Upper lobe of left lung (tissue), 6 donors: ENCODE results near the gene CD82. TPM values are rescaled to one million over a fixed set of nuclear protein-coding genes. Genes with fewer than 3 reads are reported as not detected.

Source experiments
- ATAC-seq, 2 donors: fragments of 200-7000 bp; cut with Tn5 transposase; one replicate each; pipeline ENCODE4 v1.9.1; 2022; ENCODE audit warnings: mild to moderate bottlenecking in 2 of 2, moderate library complexity in 2 of 2; ENCODE audit not compliant: low FRiP score in 2 of 2
- DNase-seq, 2 donors: peaks; one replicate each; pipeline ENCODE4 v3.0.0-alpha.2; 2019 to 2020
- H3K27ac ChIP-seq, 4 donors: fragments of 200-600 bp; sonication (generic); one replicate each; pipeline ENCODE4 v1.5.1; 2016 to 2019
- H3K27me3 ChIP-seq, 4 donors: fragments of 200-600 bp; sonication (generic); one replicate each; pipeline ENCODE4 v1.5.1; 2017 to 2019
- H3K36me3 ChIP-seq, 4 donors: fragments of 200-600 bp; sonication (generic); one replicate each; pipeline ENCODE4 v1.5.1; 2016 to 2019
- H3K4me1 ChIP-seq, 4 donors: fragments of 200-600 bp; sonication (generic); one replicate each; pipeline ENCODE4 v1.5.1; 2018 to 2019
- H3K4me3 ChIP-seq, 4 donors: fragments of 200-600 bp; sonication (generic); one replicate each; pipeline ENCODE4 v1.5.1; 2017 to 2019; ENCODE audit warnings: mild to moderate bottlenecking in 2 of 4, moderate library complexity in 1 of 4
- H3K9me3 ChIP-seq, 4 donors: fragments of 200-600 bp; sonication (generic); one replicate each; pipeline ENCODE4 v1.5.1; 2018 to 2019
- EP300 ChIP-seq, 4 donors: sonication (generic); formaldehyde crosslinking; IDR thresholded peaks; one replicate each; pipeline ENCODE4 v1.5.1; 2017; ENCODE audit warnings: antibody characterized with exemption in 4 of 4, control low read depth in 2 of 4
- POLR2A ChIP-seq, 4 donors: fragments of 450-650 bp; IDR thresholded peaks; one replicate each; pipeline ENCODE4 v1.5.1; 2016 to 2017; ENCODE audit warnings: antibody characterized with exemption in 4 of 4, mild to moderate bottlenecking in 2 of 4
- POLR2AphosphoS5 ChIP-seq, 2 donors: sonication (generic); formaldehyde crosslinking; IDR thresholded peaks; one replicate each; pipeline ENCODE4 v1.5.1; 2017; ENCODE audit warnings: antibody characterized with exemption in 2 of 2
- WGBS, 2 donors: methylation state at CpG; one replicate each; pipeline ENCODE4 v1.1.5; 2017 to 2018; 5-methylcytosine and 5-hydroxymethylcytosine counted together
- total RNA-seq, 6 donors: library from RNA; depleted of rRNA in 4 of 6; stranded (reverse); fragments of >200 nt in 4 of 6; gene quantifications; one replicate each; pipeline versions ENCODE4 v1.1.0 to v1.2.1, GENCODE V29; 2016 to 2021
- TF ChIP-seq, protein P1 (sequence below), 6 experiments: fragments of 450-650 bp in 4 of 6; fragments of 200-600 bp in 2 of 6; sonication (generic) in 2 of 6; IDR thresholded peaks; one replicate each; pipeline ENCODE4 v1.5.1; 2016 to 2019; ENCODE audit warnings: antibody characterized with exemption in 6 of 6
- donor health status: DM: no; HTN: no; CAD: no; lungs with moderate emphysema.
- donor health status: DM: no; HTN: yes; CAD: no; lungs with severe emphysema.

The CD82 gene
- total RNA-seq, 6 donors from 2014 or later = 29.8 to 148 (median 69.9) TPM

- Histone ChIP-seq H3K27ac (peak overlapping the region in 3 of 4 donors; percentile 50 to 83 (median 76)), H3K36me3 (peaks cover 0 to 22% (median 7%) of the 10 kb centered on the region in 4 donors), H3K4me3 (no peak overlapping the region), H3K4me1 (peaks cover 49 to 71% (median 63%) of the 10 kb centered on the region in 4 donors), H3K27me3 (no peaks in the 10 kb centered on the region), H3K9me3 (no peaks in the 10 kb centered on the region)
- TF ChIP-seq, protein P1, sequence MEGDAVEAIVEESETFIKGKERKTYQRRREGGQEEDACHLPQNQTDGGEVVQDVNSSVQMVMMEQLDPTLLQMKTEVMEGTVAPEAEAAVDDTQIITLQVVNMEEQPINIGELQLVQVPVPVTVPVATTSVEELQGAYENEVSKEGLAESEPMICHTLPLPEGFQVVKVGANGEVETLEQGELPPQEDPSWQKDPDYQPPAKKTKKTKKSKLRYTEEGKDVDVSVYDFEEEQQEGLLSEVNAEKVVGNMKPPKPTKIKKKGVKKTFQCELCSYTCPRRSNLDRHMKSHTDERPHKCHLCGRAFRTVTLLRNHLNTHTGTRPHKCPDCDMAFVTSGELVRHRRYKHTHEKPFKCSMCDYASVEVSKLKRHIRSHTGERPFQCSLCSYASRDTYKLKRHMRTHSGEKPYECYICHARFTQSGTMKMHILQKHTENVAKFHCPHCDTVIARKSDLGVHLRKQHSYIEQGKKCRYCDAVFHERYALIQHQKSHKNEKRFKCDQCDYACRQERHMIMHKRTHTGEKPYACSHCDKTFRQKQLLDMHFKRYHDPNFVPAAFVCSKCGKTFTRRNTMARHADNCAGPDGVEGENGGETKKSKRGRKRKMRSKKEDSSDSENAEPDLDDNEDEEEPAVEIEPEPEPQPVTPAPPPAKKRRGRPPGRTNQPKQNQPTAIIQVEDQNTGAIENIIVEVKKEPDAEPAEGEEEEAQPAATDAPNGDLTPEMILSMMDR (IDR thresholded peaks at IDR 0.05) = no peak
- ATAC-seq (no peak), DNase-seq (no peak)
- 85 to 87% methylated on average over 3 of the region's 5 CpGs for WGBS, 2 donors
These were observed 32.0 kb downstream of the CD82 start for GRCh38 chr11:44597358-44598012.

DNA sequence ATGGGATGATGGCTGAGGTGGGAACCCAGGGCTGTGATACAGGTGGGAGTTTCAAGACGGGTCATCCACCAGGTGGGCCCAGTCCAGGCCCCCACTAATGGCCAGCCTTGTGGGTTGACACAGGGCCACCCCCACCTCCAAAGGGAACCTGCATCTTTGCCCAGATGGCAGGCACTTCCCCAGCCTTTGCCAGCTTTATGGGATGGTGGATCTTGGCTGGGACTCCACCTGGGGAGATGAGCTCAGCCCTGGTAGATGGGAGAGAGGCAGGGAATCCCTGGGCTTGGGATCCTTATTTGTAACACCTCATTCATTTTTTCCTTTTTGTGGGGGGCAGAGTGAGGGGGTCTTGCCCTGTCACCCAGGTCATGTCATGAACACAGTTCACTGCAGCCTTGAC lies 33.4 kb downstream of the CD82 start:
- peak overlapping the region in 2 of 4 donors; percentile 67 to 83 for H3K27ac ChIP-seq
- peaks cover 0 to 31% (median 7%) of the 10 kb centered on the region in 4 donors for H3K36me3 ChIP-seq
- ATAC-seq (no peak), DNase-seq (no peak)
- H3K4me1 ChIP-seq = peaks cover 51 to 75% (median 65%) of the 10 kb centered on the region in 4 donors
- no peaks in the 10 kb centered on the region for H3K9me3 ChIP-seq
- WGBS, 2 donors = 100% methylated on average over 1 of the region's 1 CpG; no CpG with 5 or more reads in 1 of the 2 donors
- TF ChIP-seq, protein P1 (IDR thresholded peaks at IDR 0.05) = no peak
- TF ChIP-seq POLR2A (IDR thresholded peaks at IDR 0.05) = no peak
- TF ChIP-seq POLR2AphosphoS5 (IDR thresholded peaks at IDR 0.05) = no peak
- H3K27me3 ChIP-seq = no peaks in the 10 kb centered on the region
- no peak overlapping the region for H3K4me3 ChIP-seq

- Histone ChIP-seq H3K27me3 (no peaks in the 10 kb centered on the region), H3K9me3 (no peaks in the 10 kb centered on the region), H3K27ac (peak overlapping the region in 3 of 4 donors; percentile 52 to 83 (median 67)), H3K4me1 (peaks cover 59 to 70% (median 66%) of the 10 kb centered on the region in 4 donors), H3K4me3 (no peak overlapping the region), H3K36me3 (peaks cover 0 to 41% (median 16%) of the 10 kb centered on the region in 4 donors)
- no peak for DNase-seq
- ATAC-seq = no peak
- TF ChIP-seq, protein P1 (IDR thresholded peaks at IDR 0.05) = no peak
- TF ChIP-seq POLR2AphosphoS5 (IDR thresholded peaks at IDR 0.05) (no peak), EP300 (IDR thresholded peaks at IDR 0.05) (no peak), POLR2A (IDR thresholded peaks at IDR 0.05) (no peak)
- WGBS, 2 donors = 86 to 90% methylated on average over 6 to 7 of the region's 7 CpGs
These were observed 34.8 kb downstream of the CD82 start for GRCh38 chr11:44600261-44600660.

GRCh38 chr11:44600839-44601383 lies 35.4 kb downstream of the CD82 start:
- 45 to 87% methylated on average over 2 to 9 of the region's 10 CpGs for WGBS, 2 donors
- H3K4me1 ChIP-seq = peaks cover 58 to 67% (median 62%) of the 10 kb centered on the region in 4 donors

DNA sequence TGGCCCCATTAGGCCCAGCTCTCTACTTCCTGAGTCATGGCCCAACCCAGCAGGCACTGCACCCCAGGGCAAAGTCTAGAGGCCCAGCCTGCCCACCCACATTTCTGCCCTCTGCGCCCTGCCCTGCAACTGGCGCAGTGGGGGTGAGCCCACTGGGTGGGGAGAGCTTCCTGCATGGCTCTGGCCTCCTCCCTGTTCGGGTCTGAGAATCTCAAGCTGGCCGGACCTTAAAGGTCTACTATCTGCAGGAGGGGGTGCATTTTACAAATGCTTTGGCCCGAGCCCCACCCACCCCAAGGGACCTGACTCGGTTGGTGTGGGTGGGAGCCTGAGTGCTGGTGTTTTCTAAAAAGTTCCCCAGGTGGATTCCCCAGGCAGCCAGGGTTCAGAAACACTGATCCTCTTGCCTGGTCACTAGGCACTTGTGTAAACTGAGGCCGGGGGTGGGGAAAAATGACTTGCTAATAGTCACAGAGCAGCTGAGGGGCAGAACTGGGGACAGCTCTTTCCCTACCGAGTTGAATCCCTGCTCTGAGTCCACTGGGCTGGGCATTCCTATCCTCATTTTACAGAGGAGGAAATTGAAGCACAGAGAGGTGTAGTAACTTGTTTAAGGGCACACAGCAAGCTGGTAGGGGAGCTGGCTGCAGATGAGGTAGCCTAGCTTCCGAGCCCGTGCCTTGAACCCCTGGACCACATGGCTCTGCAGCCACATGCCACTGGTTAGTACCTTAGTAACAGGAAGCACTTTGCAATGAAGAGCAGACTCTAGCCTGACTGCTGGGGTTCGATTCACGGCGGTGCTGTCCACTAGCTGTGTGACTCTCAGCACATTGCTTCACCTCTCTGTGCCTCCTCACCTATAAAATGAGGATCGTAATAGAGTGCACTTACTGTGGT lies 36.3 kb downstream of the CD82 start:
- ATAC-seq (no peak), DNase-seq (no peak)
- Histone ChIP-seq H3K36me3 (peaks cover 6 to 52% (median 24%) of the 10 kb centered on the region in 4 donors), H3K27me3 (no peaks in the 10 kb centered on the region), H3K4me1 (peaks cover 50 to 59% (median 54%) of the 10 kb centered on the region in 4 donors), H3K27ac (peak overlapping the region; percentile 27 to 83 (median 60)), H3K9me3 (no peaks in the 10 kb centered on the region), H3K4me3 (no peak overlapping the region)
- TF ChIP-seq EP300 (IDR thresholded peaks at IDR 0.05) (no peak), POLR2A (IDR thresholded peaks at IDR 0.05) (no peak), POLR2AphosphoS5 (IDR thresholded peaks at IDR 0.05) (no peak)
- TF ChIP-seq, protein P1 (IDR thresholded peaks at IDR 0.05) = no peak
- WGBS, 2 donors = 75 to 92% methylated on average over 6 to 13 of the region's 14 CpGs

More at GRCh38 chr11:44600839-44601383, 35.4 kb downstream of the CD82 start:
- no peak for DNase-seq
- TF ChIP-seq EP300 (IDR thresholded peaks at IDR 0.05) (peak in 1 of 4 donors; percentile 48), POLR2A (IDR thresholded peaks at IDR 0.05) (no peak), POLR2AphosphoS5 (IDR thresholded peaks at IDR 0.05) (peak; percentile 59 to 80)
- Histone ChIP-seq H3K27me3 (no peaks in the 10 kb centered on the region), H3K36me3 (peaks cover 2 to 46% (median 21%) of the 10 kb centered on the region in 4 donors), H3K27ac (peak overlapping the region in 3 of 4 donors; percentile 54 to 83 (median 67)), H3K4me3 (no peak overlapping the region), H3K9me3 (no peaks in the 10 kb centered on the region)
- no peak for ATAC-seq
